Fibroblast of lung (primary cell): Measurements from ENCODE around the gene PRSS36. TPM values are rescaled to one million over a fixed set of nuclear protein-coding genes. Genes with fewer than 3 reads are reported as not detected.

ENCODE experiments used
- DNase-seq, 2 donors: peaks; one replicate each; pipeline versions ENCODE4 v3.0.0 to v3.0.0-alpha.2; 2010; ENCODE audit warnings: low read depth in 2 of 2
- H2AFZ ChIP-seq: 2 replicates; pipeline ENCODE4 v1.5.1; 2012; ENCODE audit warnings: low read length, control low read depth, inconsistent platforms
- H3K27ac ChIP-seq: 2 replicates; pipeline ENCODE4 v1.5.1; 2011; ENCODE audit warnings: low read length, control low read depth; ENCODE audit not compliant: insufficient read depth
- H3K27me3 ChIP-seq: 2 replicates; pipeline ENCODE4 v1.5.1; 2011; ENCODE audit warnings: mild to moderate bottlenecking, low read length; ENCODE audit not compliant: control insufficient read depth, insufficient read depth
- H3K36me3 ChIP-seq: 2 replicates; pipeline ENCODE4 v1.5.1; 2011; ENCODE audit warnings: low read length; ENCODE audit not compliant: control insufficient read depth, insufficient read depth
- H3K4me1 ChIP-seq: 2 replicates; pipeline ENCODE4 v1.5.1; 2011; ENCODE audit warnings: low read length; ENCODE audit not compliant: control insufficient read depth, insufficient read depth; ENCODE audit errors: extremely low read depth
- H3K4me2 ChIP-seq: 2 replicates; pipeline ENCODE4 v1.5.1; 2011; ENCODE audit warnings: low read length, control low read depth; ENCODE audit not compliant: insufficient read depth; ENCODE audit errors: extremely low read depth
- H3K4me3 ChIP-seq, 4 experiments: fragments of 200-600 bp in 1 of 4; sonication (generic) in 1 of 4; replicated peaks in 1 of 4; 2 replicates each; pipeline ENCODE4 v1.5.1; 2011 to 2016; ENCODE audit warnings: low read length in 4 of 4, low read depth in 3 of 4, mild to moderate bottlenecking in 3 of 4, control low read depth in 2 of 4, inconsistent platforms in 1 of 4, mixed read lengths in 1 of 4; ENCODE audit not compliant: insufficient read depth in 1 of 4; ENCODE audit errors: control extremely low read depth in 1 of 4
- H3K79me2 ChIP-seq: 2 replicates; pipeline ENCODE4 v1.5.1; 2012; ENCODE audit warnings: mild to moderate bottlenecking, low read length, inconsistent platforms; ENCODE audit not compliant: control insufficient read depth, insufficient read depth
- H3K9ac ChIP-seq: 2 replicates; pipeline ENCODE4 v1.5.1; 2011; ENCODE audit warnings: mild to moderate bottlenecking, low read length, control low read depth; ENCODE audit not compliant: insufficient read depth
- H3K9me3 ChIP-seq: 2 replicates; pipeline ENCODE4 v1.5.1; 2012; ENCODE audit warnings: low read depth, low read length; ENCODE audit not compliant: control insufficient read depth, insufficient read depth
- H4K20me1 ChIP-seq: 2 replicates; pipeline ENCODE4 v1.5.1; 2011; ENCODE audit warnings: low read length; ENCODE audit not compliant: control insufficient read depth, insufficient read depth; ENCODE audit errors: extremely low read depth
- CTCF ChIP-seq, 2 donors: IDR thresholded peaks in 1 of 2; conservative IDR thresholded peaks in 1 of 2; 1 replicate in 1 of 2; 2 replicates in 1 of 2; pipeline ENCODE4 v1.5.1; 2011 to 2012; ENCODE audit warnings: low read length in 2 of 2, control low read depth in 1 of 2, inconsistent platforms in 1 of 2, low read depth in 1 of 2, mild to moderate bottlenecking in 1 of 2
- EZH2 ChIP-seq: IDR thresholded peaks from 2 replicates; pipeline ENCODE4 v1.5.1; 2012; ENCODE audit warnings: low read length, control low read depth, mild to moderate bottlenecking; ENCODE audit errors: missing control alignments
- polyA plus RNA-seq, 2 donors: library from polyadenylated mRNA; depleted of rRNA in 1 of 2; stranded (reverse) in 1 of 2; unstranded in 1 of 2; fragments of >200 nt; gene quantifications; 2 replicates each; pipeline ENCODE4 v1.2.1, GENCODE V29; 2011 to 2012; ENCODE audit warnings: missing spikeins in 1 of 2
- total RNA-seq: library from RNA; depleted of rRNA; stranded (reverse); fragments of >200 nt; gene quantifications from 2 replicates; pipeline ENCODE4 v1.2.1, GENCODE V29; 2014

The PRSS36 gene
- total and polyA plus RNA-seq, 2 donors (not counting 1 experiment from before 2014, with no cell fraction given), result 0.10 to 0.17 TPM

GRCh38 chr16:31186930-31187807 is 37.3 kb upstream of the PRSS36 start:
- peaks cover 83% of the 10 kb centered on the region for H3K79me2 ChIP-seq

GRCh38 chr16:31186176-31186575 is 36.3 kb upstream of the PRSS36 start:
- TF ChIP-seq EZH2 (no peak), CTCF (conservative IDR thresholded peaks at IDR 0.05 in 1 of 2, IDR thresholded peaks at IDR 0.05 in 1 of 2; ENCODE audit: low read depth in 1 of 2, low read length in 2 of 2) (no peak)
- no peak overlapping the region for H3K9ac ChIP-seq
- H3K4me1 ChIP-seq, result peaks cover 7% of the 10 kb centered on the region
- H4K20me1 ChIP-seq, result peaks cover 6% of the 10 kb centered on the region
- H3K79me2 ChIP-seq, result peaks cover 91% of the 10 kb centered on the region
- DNase-seq, result no peak
- no peak overlapping the region for H2AFZ ChIP-seq
- H3K9me3 ChIP-seq, result no peaks in the 10 kb centered on the region
- no peak overlapping the region for H3K4me3 ChIP-seq
- no peak overlapping the region for H3K27ac ChIP-seq
- H3K4me2 ChIP-seq, result no peak overlapping the region
- no peaks in the 10 kb centered on the region for H3K27me3 ChIP-seq
- H3K36me3 ChIP-seq, result peaks cover 54% of the 10 kb centered on the region

More at GRCh38 chr16:31186930-31187807, 37.3 kb upstream of the PRSS36 start:
- no peak overlapping the region for H3K27ac ChIP-seq
- no peak overlapping the region for H2AFZ ChIP-seq
- peaks cover 6% of the 10 kb centered on the region for H4K20me1 ChIP-seq
- H3K4me1 ChIP-seq, result peaks cover 7% of the 10 kb centered on the region
- H3K27me3 ChIP-seq, result no peaks in the 10 kb centered on the region
- H3K4me3 ChIP-seq, result no peak overlapping the region
- no peak overlapping the region for H3K9ac ChIP-seq
- no peak overlapping the region for H3K4me2 ChIP-seq
- DNase-seq, result no peak
- H3K9me3 ChIP-seq, result no peaks in the 10 kb centered on the region
- TF ChIP-seq CTCF (conservative IDR thresholded peaks at IDR 0.05 in 1 of 2, IDR thresholded peaks at IDR 0.05 in 1 of 2; ENCODE audit: low read depth in 1 of 2, low read length in 2 of 2) (no peak), EZH2 (no peak)
- peaks cover 59% of the 10 kb centered on the region for H3K36me3 ChIP-seq

- Histone ChIP-seq H4K20me1 (peaks cover 6% of the 10 kb centered on the region), H3K27me3 (no peaks in the 10 kb centered on the region), H3K36me3 (peaks cover 53% of the 10 kb centered on the region), H3K4me1 (peaks cover 7% of the 10 kb centered on the region), H3K27ac (no peak overlapping the region), H3K9me3 (no peaks in the 10 kb centered on the region), H3K9ac (no peak overlapping the region), H3K4me2 (no peak overlapping the region), H3K79me2 (peaks cover 96% of the 10 kb centered on the region), H3K4me3 (no peak overlapping the region), H2AFZ (no peak overlapping the region)
- TF ChIP-seq EZH2 (no peak), CTCF (conservative IDR thresholded peaks at IDR 0.05 in 1 of 2, IDR thresholded peaks at IDR 0.05 in 1 of 2; ENCODE audit: low read depth in 1 of 2, low read length in 2 of 2) (no peak)
- no peak for DNase-seq
These were observed 35.5 kb upstream of the PRSS36 start for GRCh38 chr16:31185339-31185738.
